ENCODE measurements around the gene LRCH3.
A peak's percentile ranks its signal among the peaks of the same experiment; 100 is the strongest.

LRCH3 gene

GRCh38 chr3:197749601-197750395, 41.3 kb upstream of the LRCH3 start, which contains the start of gene FYTTD1 (continued):
- TF ChIP-seq ZNF48 (tag by site-specific recombination; IDR thresholded peaks at IDR 0.05): no peak
- TF ChIP-seq CTCF (tag by site-specific recombination; IDR thresholded peaks at IDR 0.05): peak; percentile 35; the same call in 1 of the 2 replicates
- no peak for TF ChIP-seq PRDM4 (tag by site-specific recombination; IDR thresholded peaks at IDR 0.05)
- no peak for TF ChIP-seq ZNF174 (tag by site-specific recombination; IDR thresholded peaks at IDR 0.05)
- TF ChIP-seq ZNF133 (tag by site-specific recombination; IDR thresholded peaks at IDR 0.05): no peak
- no peak for TF ChIP-seq ZNF510 (tag by site-specific recombination; IDR thresholded peaks at IDR 0.05; ENCODE audit: insufficient replicate concordance)
- TF ChIP-seq KLF7 (tag by site-specific recombination; IDR thresholded peaks at IDR 0.05; ENCODE audit: borderline replicate concordance): no peak
- TF ChIP-seq MZF1 (tag by site-specific recombination; IDR thresholded peaks at IDR 0.05; ENCODE audit: borderline replicate concordance): 0 out of 2 replicates have a peak, but pooled peaks have one; percentile 41
- TF ChIP-seq ZNF585B (tag by site-specific recombination; IDR thresholded peaks at IDR 0.05): no peak
- no peak for TF ChIP-seq FEZF1 (tag by site-specific recombination; IDR thresholded peaks at IDR 0.05)
- no peak for TF ChIP-seq ZBTB48 (tag by site-specific recombination; IDR thresholded peaks at IDR 0.05)
- TF ChIP-seq ZNF155 (tag by site-specific recombination; IDR thresholded peaks at IDR 0.05): no peak
- TF ChIP-seq ZNF404 (tag by site-specific recombination; IDR thresholded peaks at IDR 0.05): no peak
- TF ChIP-seq ZNF202 (tag by site-specific recombination; IDR thresholded peaks at IDR 0.05; ENCODE audit: borderline replicate concordance): no peak
- TF ChIP-seq ZNF138 (tag by site-specific recombination; IDR thresholded peaks at IDR 0.05; ENCODE audit: borderline replicate concordance): no peak
- no peak for TF ChIP-seq ZIC2 (tag by site-specific recombination; IDR thresholded peaks at IDR 0.05)
- TF ChIP-seq ZNF624 (tag by site-specific recombination; IDR thresholded peaks at IDR 0.05): no peak
- no peak for TF ChIP-seq ZNF366 (tag by site-specific recombination; conservative IDR thresholded peaks at IDR 0.05)
- TF ChIP-seq KLF10 (tag by site-specific recombination; IDR thresholded peaks at IDR 0.05): no peak
- peak; percentile 52; the same call in 1 of the 2 replicates for TF ChIP-seq GLIS2 (tag by site-specific recombination; IDR thresholded peaks at IDR 0.05)
- TF ChIP-seq ZNF239 (tag by site-specific recombination; IDR thresholded peaks at IDR 0.05): no peak
- no peak for TF ChIP-seq ZFP41 (tag by site-specific recombination; IDR thresholded peaks at IDR 0.05; ENCODE audit: borderline replicate concordance)
- TF ChIP-seq ZNF747 (tag by site-specific recombination; IDR thresholded peaks at IDR 0.05): no peak
- no peak for TF ChIP-seq ZNF488 (tag by site-specific recombination; IDR thresholded peaks at IDR 0.05)
- TF ChIP-seq ZNF426 (tag by site-specific recombination; IDR thresholded peaks at IDR 0.05): no peak
- TF ChIP-seq ZNF146 (tag by site-specific recombination; IDR thresholded peaks at IDR 0.05): no peak
- peak; percentile 13; the same call in 1 of the 2 replicates for TF ChIP-seq ZNF610 (tag by site-specific recombination; IDR thresholded peaks at IDR 0.05; ENCODE audit: borderline replicate concordance)
- TF ChIP-seq ZNF561 (tag by site-specific recombination; IDR thresholded peaks at IDR 0.05; ENCODE audit: borderline replicate concordance): no peak
- no peak for TF ChIP-seq ZNF548 (tag by site-specific recombination; IDR thresholded peaks at IDR 0.05)
- no peak for TF ChIP-seq ZNF302 (tag by site-specific recombination; IDR thresholded peaks at IDR 0.05; ENCODE audit: low read depth)
- no peak for TF ChIP-seq YY2 (tag by site-specific recombination; IDR thresholded peaks at IDR 0.05)
- no peak for TF ChIP-seq ZNF433 (tag by site-specific recombination; IDR thresholded peaks at IDR 0.05; ENCODE audit: low read depth)
- no peak for TF ChIP-seq ZNF544 (tag by site-specific recombination; IDR thresholded peaks at IDR 0.05)
- TF ChIP-seq KLF17 (tag by site-specific recombination; IDR thresholded peaks at IDR 0.05): no peak
- 0 out of 2 replicates have a peak, but pooled peaks have one; percentile 52 for TF ChIP-seq SP7 (tag by site-specific recombination; IDR thresholded peaks at IDR 0.05)

All from HEK293 (cell line).